Activated naive CD4-positive, alpha-beta T cell treated with anti-CD3 and anti-CD28 coated beads, Interleukin-2, amount 50 U/mL, for 24 hours (primary cell): ENCODE measurements around the gene PAQR8.

Experiments used
- H3K27ac Mint-ChIP-seq: one replicate; pipeline ENCODE4 v1.8.0; 2021; ENCODE audit warnings: mild to moderate bottlenecking, mixed read lengths
- H3K27me3 Mint-ChIP-seq: one replicate; pipeline ENCODE4 v1.8.0; 2021; ENCODE audit warnings: mixed read lengths
- H3K36me3 Mint-ChIP-seq: one replicate; pipeline ENCODE4 v1.8.0; 2021; ENCODE audit warnings: mixed read lengths
- H3K4me1 Mint-ChIP-seq: one replicate; pipeline ENCODE4 v1.8.0; 2021; ENCODE audit warnings: mixed read lengths
- H3K4me3 Mint-ChIP-seq: one replicate; pipeline ENCODE4 v1.8.0; 2021; ENCODE audit warnings: mild to moderate bottlenecking, mixed read lengths
- H3K9me3 Mint-ChIP-seq: one replicate; pipeline ENCODE4 v1.8.0; 2021; ENCODE audit warnings: mixed read lengths

The PAQR8 gene, protein sequence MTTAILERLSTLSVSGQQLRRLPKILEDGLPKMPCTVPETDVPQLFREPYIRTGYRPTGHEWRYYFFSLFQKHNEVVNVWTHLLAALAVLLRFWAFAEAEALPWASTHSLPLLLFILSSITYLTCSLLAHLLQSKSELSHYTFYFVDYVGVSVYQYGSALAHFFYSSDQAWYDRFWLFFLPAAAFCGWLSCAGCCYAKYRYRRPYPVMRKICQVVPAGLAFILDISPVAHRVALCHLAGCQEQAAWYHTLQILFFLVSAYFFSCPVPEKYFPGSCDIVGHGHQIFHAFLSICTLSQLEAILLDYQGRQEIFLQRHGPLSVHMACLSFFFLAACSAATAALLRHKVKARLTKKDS

DNA sequence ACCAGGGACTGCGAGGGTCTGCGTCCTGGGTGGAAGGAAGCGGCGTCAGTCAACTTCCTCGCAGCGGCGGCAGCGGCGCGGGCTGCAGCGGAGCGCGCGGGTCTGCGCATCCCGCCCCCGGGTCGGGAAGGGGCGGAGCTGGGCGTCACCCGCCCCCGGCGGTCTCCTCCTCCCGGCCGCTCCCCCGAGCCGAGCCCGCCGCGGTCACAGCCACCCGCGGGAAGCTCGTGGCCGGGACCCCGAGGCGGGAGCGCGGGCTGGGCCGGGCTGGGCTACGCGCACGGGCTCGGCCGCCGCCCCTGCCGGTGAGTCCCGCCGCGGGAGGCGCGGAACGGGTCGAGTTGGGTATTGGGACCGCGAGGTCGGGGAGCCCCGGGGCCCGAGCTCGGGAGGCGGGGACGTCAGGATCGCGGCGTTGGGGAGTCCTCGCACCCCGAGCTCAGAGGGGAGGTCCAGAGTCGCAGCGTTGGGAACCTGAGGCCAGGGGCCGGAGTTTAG is at the start of gene PAQR8:
Gene PAQR8 (plus strand): TSS at position 207 of the 498 bp plus-strand sequence. CDS start 41,063 bp downstream, outside the sequence.
- peak within 1 kb of the TSS; percentile 95 for H3K4me3 Mint-ChIP-seq
- no peaks in the 10 kb centered on the region for H3K9me3 Mint-ChIP-seq
- peak within 1 kb of the TSS; percentile 96 for H3K27ac Mint-ChIP-seq
- H3K36me3 Mint-ChIP-seq: no peaks in the 10 kb centered on the region
- peaks cover 45% of the 10 kb centered on the region for H3K4me1 Mint-ChIP-seq
- no peaks in the 10 kb centered on the region for H3K27me3 Mint-ChIP-seq

DNA sequence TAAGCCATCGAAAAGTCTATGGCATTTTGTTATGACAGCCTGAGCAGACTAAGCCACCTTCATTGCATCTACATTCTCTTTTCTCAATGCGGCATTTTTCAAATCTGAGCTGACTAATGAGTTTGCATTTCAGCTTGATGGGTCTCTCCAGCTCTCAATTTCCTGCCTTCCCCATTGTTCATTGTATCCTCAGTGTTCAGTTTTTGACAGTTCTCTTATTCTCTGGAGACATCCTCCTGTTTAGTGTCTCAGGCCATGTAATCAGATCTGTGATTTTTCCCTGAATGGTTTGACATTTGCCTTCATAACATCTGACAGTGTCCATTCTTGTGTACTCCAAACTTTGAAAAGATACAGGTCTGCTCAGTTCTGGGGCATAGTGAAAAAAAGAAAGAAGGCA is 49.5 kb upstream of the PAQR8 start:
- no peaks in the 10 kb centered on the region for H3K27me3 Mint-ChIP-seq
- no peaks in the 10 kb centered on the region for H3K9me3 Mint-ChIP-seq
- peaks cover under 1% of the 10 kb centered on the region for H3K36me3 Mint-ChIP-seq
- H3K4me1 Mint-ChIP-seq: peaks cover 58% of the 10 kb centered on the region
- no peak overlapping the region for H3K4me3 Mint-ChIP-seq
- H3K27ac Mint-ChIP-seq: no peak overlapping the region

DNA sequence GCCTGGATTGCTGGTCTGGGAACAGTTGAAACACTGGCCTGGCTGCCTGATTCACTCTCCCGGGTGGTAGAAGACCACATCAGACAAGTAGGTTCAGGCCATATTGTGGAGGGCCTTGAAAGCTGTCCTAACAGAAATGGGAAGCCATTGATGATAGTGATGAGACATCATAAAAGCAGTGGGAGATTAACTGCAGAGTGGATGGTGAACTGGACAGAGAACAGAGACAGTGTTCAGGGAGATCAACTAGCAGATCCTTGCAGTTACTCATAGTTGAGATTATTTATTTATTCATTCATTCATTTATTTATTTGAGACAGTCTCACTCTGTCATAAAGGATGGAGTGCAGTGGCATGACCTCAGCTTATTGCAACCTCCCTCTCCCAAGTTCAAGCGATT is 47.2 kb upstream of the PAQR8 start:
- Mint-ChIP-seq H3K27ac (peak overlapping the region; percentile 1), H3K4me1 (peaks cover 48% of the 10 kb centered on the region), H3K9me3 (no peaks in the 10 kb centered on the region), H3K36me3 (no peaks in the 10 kb centered on the region), H3K4me3 (no peak overlapping the region), H3K27me3 (no peaks in the 10 kb centered on the region)

DNA sequence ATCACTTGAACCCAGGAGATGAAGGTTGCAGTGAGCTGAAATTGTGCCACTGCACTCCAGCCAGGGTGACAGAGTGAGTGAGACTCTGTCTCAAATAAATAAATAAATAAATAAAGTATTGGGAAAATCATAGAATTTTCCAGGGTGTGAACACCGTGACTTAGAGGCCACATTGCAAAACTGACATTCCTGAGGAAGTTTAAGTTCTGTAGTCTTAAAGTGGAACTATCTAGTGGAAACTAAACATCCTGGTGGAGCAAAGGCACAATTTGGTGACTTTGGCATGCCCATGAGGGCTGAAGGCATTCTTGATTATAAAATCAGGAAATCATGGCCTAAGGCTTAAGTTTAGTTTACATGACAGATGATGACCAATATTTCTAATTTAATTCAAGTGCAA is 44.7 kb upstream of the PAQR8 start:
- H3K4me1 Mint-ChIP-seq: peaks cover 36% of the 10 kb centered on the region
- H3K27ac Mint-ChIP-seq: no peak overlapping the region
- no peaks in the 10 kb centered on the region for H3K27me3 Mint-ChIP-seq
- no peaks in the 10 kb centered on the region for H3K36me3 Mint-ChIP-seq
- no peak overlapping the region for H3K4me3 Mint-ChIP-seq
- no peaks in the 10 kb centered on the region for H3K9me3 Mint-ChIP-seq

DNA sequence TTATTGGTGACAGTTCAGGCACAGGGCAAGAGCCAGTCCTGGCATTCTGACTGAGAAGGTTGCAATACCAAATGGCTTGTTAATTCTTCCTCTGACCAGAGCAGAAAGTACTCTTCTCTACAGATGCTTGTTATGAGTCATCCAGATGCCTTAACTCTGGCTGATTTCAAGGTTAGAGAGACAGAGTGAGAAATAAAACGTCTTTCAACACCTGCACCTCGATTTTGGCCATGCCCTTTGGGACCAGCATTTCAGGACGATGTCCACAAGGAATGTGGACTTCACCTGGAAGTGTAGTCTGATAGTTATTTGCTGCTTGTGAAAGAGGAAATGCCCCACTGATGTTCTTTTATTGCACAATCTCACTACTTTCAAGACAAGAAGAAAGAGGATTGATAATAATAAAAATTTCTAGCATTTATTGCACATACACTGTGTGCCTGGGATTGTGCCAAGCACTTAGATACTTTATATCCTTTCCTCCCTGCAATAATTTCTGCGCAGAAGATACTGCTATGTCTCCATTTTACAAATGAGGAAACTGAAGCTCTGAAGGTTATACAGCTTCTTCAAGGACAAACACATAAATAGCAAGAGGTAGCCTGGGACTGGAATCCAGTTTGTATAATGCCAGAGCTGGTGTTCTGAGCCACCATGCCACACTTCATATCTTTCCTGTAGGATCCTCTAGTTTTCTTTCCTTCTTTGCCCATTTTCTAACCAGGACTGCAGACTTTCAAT is 43.9 kb upstream of the PAQR8 start:
- Mint-ChIP-seq H3K36me3 (no peaks in the 10 kb centered on the region), H3K9me3 (no peaks in the 10 kb centered on the region), H3K27me3 (no peaks in the 10 kb centered on the region), H3K27ac (no peak overlapping the region), H3K4me3 (no peak overlapping the region), H3K4me1 (peaks cover 36% of the 10 kb centered on the region)

DNA sequence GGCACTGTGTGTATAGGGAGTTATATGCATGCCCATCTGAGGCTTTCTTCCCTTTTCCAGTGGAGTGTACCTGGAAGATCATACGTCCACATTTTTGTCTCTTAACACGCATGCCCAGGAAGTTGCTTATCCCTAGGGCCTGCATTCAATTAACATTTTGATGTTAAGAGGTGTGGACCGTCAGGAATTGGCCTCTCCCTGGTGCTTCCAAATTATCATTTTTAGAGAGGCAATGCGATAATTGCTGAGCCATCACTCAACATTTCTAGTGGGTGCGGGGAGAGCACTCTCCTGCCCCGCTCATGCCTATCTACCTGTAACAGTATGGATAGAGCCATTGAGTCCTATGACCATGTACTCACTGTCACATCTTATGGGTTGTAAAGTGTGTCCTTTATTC is 37.8 kb upstream of the PAQR8 start:
- no peaks in the 10 kb centered on the region for H3K9me3 Mint-ChIP-seq
- no peaks in the 10 kb centered on the region for H3K27me3 Mint-ChIP-seq
- H3K4me1 Mint-ChIP-seq: peaks cover 30% of the 10 kb centered on the region
- no peak overlapping the region for H3K27ac Mint-ChIP-seq
- H3K4me3 Mint-ChIP-seq: no peak overlapping the region
- no peaks in the 10 kb centered on the region for H3K36me3 Mint-ChIP-seq

DNA sequence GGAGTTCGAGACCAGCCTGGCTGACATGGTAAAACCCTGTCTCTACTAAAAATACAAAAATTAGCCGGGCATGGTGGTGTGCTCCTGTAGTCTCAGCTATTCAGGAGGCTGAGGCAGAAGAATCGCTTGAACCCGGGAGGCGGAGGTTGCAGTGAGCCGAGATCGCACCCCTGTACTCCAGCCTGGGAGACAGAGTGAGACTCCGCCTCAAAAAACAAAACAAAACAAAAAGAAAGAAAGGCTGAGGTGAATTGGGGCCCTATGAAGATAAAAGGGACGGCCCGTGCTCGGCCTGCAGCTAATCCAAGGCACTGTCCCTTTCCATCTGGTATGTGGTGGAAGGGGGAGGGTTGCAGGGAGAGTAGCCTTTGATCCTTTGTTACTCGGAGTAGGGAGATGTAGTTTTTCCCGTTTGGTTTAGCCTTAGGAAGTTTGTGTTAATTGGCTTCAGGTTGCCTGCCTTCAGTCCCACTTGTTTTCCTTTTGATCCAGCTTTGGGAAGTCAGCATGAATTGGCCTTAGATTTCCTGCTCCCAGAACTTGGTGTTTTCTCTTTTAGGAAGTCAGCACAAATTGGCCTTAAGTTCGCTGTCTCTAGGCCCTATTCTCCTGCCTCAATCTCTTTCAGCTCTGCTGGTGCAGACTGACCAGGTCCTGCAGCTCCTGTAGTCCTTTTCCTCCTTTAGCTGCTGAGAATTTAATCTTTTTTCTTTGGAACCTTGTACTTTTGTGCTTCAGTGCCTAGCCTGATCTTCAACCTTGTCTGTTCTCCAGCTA is 36.1 kb upstream of the PAQR8 start:
- Mint-ChIP-seq H3K27ac (peak overlapping the region; percentile 9), H3K4me1 (peaks cover 37% of the 10 kb centered on the region), H3K27me3 (no peaks in the 10 kb centered on the region), H3K4me3 (no peak overlapping the region), H3K9me3 (no peaks in the 10 kb centered on the region), H3K36me3 (no peaks in the 10 kb centered on the region)

DNA sequence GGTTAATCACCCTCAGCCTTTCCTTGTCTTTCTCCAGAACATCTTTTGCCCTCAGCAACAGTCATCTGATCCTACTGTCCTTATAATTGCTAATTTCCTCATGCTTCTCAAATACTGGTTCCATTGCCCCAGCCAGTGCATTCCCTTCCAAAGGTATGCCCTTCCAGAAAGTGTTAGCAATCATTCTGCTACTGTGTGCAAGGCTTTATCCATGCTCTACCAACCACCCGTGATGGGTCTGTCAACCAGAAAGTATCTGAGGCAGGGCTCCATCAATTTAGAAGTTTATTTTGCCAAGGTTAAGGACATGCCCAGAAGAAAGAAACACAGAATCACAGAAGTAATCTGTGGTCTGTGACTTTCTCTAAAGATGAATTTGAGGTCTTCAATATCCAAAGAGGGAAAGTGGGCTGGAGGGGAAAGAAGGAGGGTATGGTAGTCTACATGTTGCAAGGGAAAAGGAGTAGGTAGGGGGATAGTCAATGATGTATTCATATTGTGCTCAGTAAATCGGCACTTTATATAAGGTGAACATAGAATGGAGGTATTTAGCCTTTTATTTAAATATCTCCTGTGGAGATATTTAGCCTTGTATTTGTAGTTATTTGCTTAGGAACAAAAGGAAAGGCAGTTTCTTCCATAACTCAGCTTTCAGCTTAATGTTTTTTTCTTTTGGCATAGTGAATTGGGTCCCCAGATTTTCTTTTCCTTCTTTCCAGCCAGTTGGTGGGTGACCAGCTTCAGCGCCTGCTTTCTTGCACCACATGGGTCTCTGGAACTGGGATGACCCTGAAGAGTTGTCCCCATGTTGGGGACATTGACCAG is 35.2 kb upstream of the PAQR8 start:
- Mint-ChIP-seq H3K27ac (peak overlapping the region; percentile 9), H3K9me3 (no peaks in the 10 kb centered on the region)

DNA sequence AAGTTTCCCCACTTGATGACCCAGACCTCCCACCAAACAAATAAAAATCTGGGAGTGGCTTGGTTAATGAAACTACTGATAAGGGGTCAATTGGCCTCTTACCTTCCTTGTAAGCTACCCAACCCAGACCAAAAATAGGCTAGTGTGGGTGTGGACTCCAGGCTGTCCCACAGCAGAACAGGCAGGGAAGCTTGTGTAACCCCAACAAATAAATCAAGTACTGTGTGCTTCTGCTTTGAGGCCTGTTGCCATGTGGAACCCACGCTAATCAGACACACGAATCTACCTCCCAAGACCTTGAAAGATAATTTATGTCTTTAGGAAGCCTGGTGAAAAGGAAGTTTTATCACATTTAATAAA is 33.7 kb upstream of the PAQR8 start:
- Mint-ChIP-seq H3K27me3 (no peaks in the 10 kb centered on the region), H3K9me3 (no peaks in the 10 kb centered on the region)

More for the DNA sequence above, 35.2 kb upstream of the PAQR8 start:
- no peaks in the 10 kb centered on the region for H3K36me3 Mint-ChIP-seq
- H3K4me1 Mint-ChIP-seq: peaks cover 36% of the 10 kb centered on the region
- no peaks in the 10 kb centered on the region for H3K27me3 Mint-ChIP-seq
- H3K4me3 Mint-ChIP-seq: no peak overlapping the region

DNA sequence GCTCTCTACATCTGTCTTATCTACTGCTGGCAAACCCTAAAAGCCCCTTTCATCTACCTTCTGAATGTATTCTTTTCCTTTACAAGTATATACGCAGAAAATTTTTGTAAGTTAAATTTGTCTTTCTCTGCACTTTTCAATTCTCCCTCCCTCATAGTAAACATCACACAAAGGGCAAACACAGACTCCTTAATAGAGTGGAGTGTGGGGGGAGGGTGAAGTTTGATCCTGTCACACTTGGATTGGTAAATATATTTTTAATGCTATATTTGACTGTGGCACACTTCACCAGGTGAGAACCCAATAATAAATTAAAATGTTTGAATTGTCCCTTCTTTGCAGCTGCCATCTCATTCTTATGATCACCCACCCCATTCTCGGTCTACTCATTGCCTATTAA is 33.2 kb upstream of the PAQR8 start:
- H3K27ac Mint-ChIP-seq: peak overlapping the region; percentile 14

More for the DNA sequence above, 33.7 kb upstream of the PAQR8 start:
- Mint-ChIP-seq H3K36me3 (no peaks in the 10 kb centered on the region), H3K4me3 (no peak overlapping the region), H3K27ac (no peak overlapping the region), H3K4me1 (peaks cover 39% of the 10 kb centered on the region)

DNA sequence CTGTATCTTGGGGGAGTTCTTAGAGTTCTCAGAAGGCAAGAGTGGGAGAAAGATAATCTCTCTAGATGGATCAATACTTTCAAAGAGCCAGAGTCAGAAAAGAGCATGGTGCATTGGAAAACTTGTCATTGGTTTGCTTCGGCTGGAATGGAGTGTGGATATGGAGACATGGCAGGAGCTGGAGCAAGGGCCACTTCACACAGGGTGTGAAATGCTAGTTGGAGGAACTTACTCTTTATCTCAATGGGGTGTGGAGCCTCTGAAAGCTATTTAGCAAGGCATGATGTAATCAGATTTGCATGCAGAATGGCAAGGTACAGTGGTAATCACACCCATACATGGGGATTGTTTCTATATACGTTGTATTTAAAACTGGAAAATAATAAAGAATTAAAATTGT is 31.5 kb upstream of the PAQR8 start:
- no peaks in the 10 kb centered on the region for H3K9me3 Mint-ChIP-seq
- no peak overlapping the region for H3K4me3 Mint-ChIP-seq
- no peak overlapping the region for H3K27ac Mint-ChIP-seq
- H3K27me3 Mint-ChIP-seq: no peaks in the 10 kb centered on the region
- peaks cover 61% of the 10 kb centered on the region for H3K4me1 Mint-ChIP-seq
- no peaks in the 10 kb centered on the region for H3K36me3 Mint-ChIP-seq

More for the DNA sequence above, 33.2 kb upstream of the PAQR8 start:
- H3K4me3 Mint-ChIP-seq: no peak overlapping the region
- H3K9me3 Mint-ChIP-seq: no peaks in the 10 kb centered on the region
- H3K27me3 Mint-ChIP-seq: no peaks in the 10 kb centered on the region
- no peaks in the 10 kb centered on the region for H3K36me3 Mint-ChIP-seq
- peaks cover 44% of the 10 kb centered on the region for H3K4me1 Mint-ChIP-seq

DNA sequence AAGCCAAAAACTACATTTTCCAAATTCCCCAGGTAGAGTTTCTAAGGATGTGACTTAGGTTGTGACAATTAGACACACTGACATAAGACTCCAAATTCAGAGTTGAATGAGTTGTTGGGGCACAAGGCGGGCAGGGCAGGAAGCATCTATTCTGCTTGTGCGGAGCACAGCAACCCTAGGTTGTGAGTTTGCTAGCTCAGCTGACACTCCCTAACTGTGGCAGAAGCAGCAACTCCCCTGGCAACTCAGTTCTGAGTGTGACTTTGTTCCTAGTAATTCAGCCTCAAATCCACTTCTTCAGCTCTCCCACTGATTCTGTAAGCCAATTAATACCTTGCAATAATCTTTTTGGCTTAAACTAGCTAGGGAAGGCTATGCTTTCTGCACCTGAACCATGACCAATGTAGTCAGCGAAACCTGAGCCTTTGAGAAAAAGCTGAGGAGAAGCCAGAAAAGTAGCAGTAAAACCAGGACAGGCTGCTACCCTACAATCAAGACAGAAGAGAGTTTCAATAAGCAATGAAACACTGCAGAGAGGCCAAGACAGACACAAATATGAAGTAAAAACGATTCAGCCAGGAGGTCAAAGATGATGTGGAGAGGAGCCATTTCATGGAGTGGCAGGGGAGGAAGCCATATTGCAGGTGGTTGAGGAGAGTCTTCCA is 30.0 kb upstream of the PAQR8 start:
- H3K27me3 Mint-ChIP-seq: no peaks in the 10 kb centered on the region
- peak overlapping the region; percentile 15 for H3K4me3 Mint-ChIP-seq
- H3K4me1 Mint-ChIP-seq: peaks cover 71% of the 10 kb centered on the region
- no peaks in the 10 kb centered on the region for H3K9me3 Mint-ChIP-seq
- no peaks in the 10 kb centered on the region for H3K36me3 Mint-ChIP-seq
- H3K27ac Mint-ChIP-seq: peak overlapping the region; percentile 59

DNA sequence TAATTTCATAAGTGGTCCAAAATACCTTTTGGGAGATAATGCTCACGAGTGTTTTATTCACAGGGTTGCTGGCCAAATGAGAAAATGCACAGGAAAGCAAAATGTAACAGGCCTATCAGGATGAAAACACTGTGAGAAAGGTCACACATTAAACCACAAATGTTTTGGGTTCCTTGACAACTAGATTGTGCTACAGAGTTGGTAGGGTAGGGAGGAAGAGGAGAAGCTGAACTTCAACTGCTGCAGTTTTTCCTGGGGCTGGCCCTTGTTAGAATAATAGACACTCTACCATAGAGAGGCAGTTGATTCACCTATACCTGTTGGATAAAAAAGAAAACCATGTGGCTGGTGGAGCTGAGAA is 28.1 kb upstream of the PAQR8 start:
- peak overlapping the region; percentile 61 for H3K4me3 Mint-ChIP-seq
- H3K27me3 Mint-ChIP-seq: no peaks in the 10 kb centered on the region
- H3K27ac Mint-ChIP-seq: peak overlapping the region; percentile 85
- H3K36me3 Mint-ChIP-seq: no peaks in the 10 kb centered on the region
- no peaks in the 10 kb centered on the region for H3K9me3 Mint-ChIP-seq
- H3K4me1 Mint-ChIP-seq: peaks cover 83% of the 10 kb centered on the region

DNA sequence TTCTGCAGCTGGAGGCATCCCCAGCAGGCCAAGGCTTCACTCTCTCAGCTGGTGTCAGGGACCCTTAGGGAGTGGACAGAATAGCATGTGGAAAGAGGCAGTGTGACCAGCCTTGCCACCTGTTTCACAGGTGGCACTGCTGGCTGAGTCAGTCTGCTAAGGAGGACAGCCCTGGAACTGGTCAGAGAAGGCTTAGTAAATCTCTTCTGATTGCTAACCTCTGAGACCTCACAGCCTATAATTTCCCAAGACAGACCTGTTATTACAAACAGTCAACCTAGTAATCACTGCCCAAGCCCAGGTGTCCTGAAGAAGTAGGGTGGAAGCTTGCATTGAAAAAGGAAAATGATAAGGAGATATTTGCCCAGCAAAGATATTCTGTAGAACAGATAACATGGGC is 26.4 kb upstream of the PAQR8 start:
- Mint-ChIP-seq H3K27me3 (no peaks in the 10 kb centered on the region), H3K9me3 (no peaks in the 10 kb centered on the region), H3K27ac (peak overlapping the region; percentile 90), H3K36me3 (no peaks in the 10 kb centered on the region), H3K4me3 (no peak overlapping the region), H3K4me1 (peaks cover 80% of the 10 kb centered on the region)
